GM19467 (cell line): ENCODE results near the gene MTIF3.

Experiments
- ATAC-seq: cut with Tn5 transposase; IDR thresholded peaks from one replicate; pipeline ENCODE4 v1.9.1; 2021; ENCODE audit warnings: mild to moderate bottlenecking, moderate library complexity; ENCODE audit not compliant: unreplicated experiment

MTIF3 gene

GRCh38 chr13:27461940-27462584, 11.7 kb upstream of the MTIF3 start:
- ATAC-seq: no peak

- no peak for ATAC-seq
These were observed 5.0 kb upstream of the MTIF3 start for GRCh38 chr13:27455331-27455855.

GRCh38 chr13:27450921-27451471, 632 bp upstream of the MTIF3 start:
- no peak for ATAC-seq

- ATAC-seq: no peak
These were observed 1.2 kb downstream of the MTIF3 start for GRCh38 chr13:27449081-27449603.

GRCh38 chr13:27448308-27448707, 2.1 kb downstream of the MTIF3 start:
- ATAC-seq: no peak

GRCh38 chr13:27446986-27447583, 3.3 kb downstream of the MTIF3 start:
- ATAC-seq: no peak

GRCh38 chr13:27442797-27443196, 7.6 kb downstream of the MTIF3 start:
- no peak for ATAC-seq

- no peak for ATAC-seq
These were observed 8.2 kb downstream of the MTIF3 start for GRCh38 chr13:27442071-27442647.

GRCh38 chr13:27440408-27440807, 10.0 kb downstream of the MTIF3 start:
- peak; percentile 56 for ATAC-seq

- no peak for ATAC-seq
These were observed 13.2 kb downstream of the MTIF3 start for GRCh38 chr13:27437126-27437525.

- ATAC-seq: no peak
These were observed 17.7 kb downstream of the MTIF3 start for GRCh38 chr13:27432611-27433210.

- ATAC-seq: no peak
These were observed 18.2 kb downstream of the MTIF3 start for GRCh38 chr13:27432180-27432579.

GRCh38 chr13:27428160-27428559, 22.2 kb downstream of the MTIF3 start:
- ATAC-seq: no peak

GRCh38 chr13:27427641-27428040, 22.7 kb downstream of the MTIF3 start:
- no peak for ATAC-seq

- ATAC-seq: peak; percentile 51
These were observed 24.3 kb downstream of the MTIF3 start for GRCh38 chr13:27425918-27426630.

- ATAC-seq: peak; percentile 2
These were observed 25.0 kb downstream of the MTIF3 start for GRCh38 chr13:27425158-27425917.

GRCh38 chr13:27424246-27425157, 25.9 kb downstream of the MTIF3 start, which contains the start of gene GTF3A:
Gene GTF3A, plus strand, starts transcription at chr13:27424619.
- peak; percentile 62 for ATAC-seq

- no peak for ATAC-seq
These were observed 27.0 kb downstream of the MTIF3 start for GRCh38 chr13:27423333-27423732.
